AG04449 (cell line): ENCODE data around the gene NCLN.
"Not testable (repeated sequence)": the region's sequence is repeated elsewhere in the genome, so short reads cannot be mapped to it uniquely, and the experiment has no call there.

Experiments
- CTCF ChIA-PET: fragments of 350-600 bp; formaldehyde crosslinking; extraction: SDS; loops from one replicate; lab custom pipeline; 2021; ENCODE audit warnings: antibody characterized with exemption; lab: Yijun Ruan, JAX
- POLR2A ChIA-PET: fragments of 400-600, 350-600 bp; formaldehyde crosslinking; extraction: SDS; loops from one replicate; lab custom pipeline; 2020; ENCODE audit warnings: antibody characterized with exemption, inconsistent platforms; lab: Yijun Ruan, JAX
- DNase-seq: peaks from one replicate; pipeline ENCODE4 v3.0.0-alpha.2; 2010; ENCODE audit warnings: low read depth, low spot score
- H3K4me3 ChIP-seq: 2 replicates; pipeline ENCODE4 v1.5.1; 2011; ENCODE audit warnings: low read depth, mild to moderate bottlenecking, control low read depth, low read length
- CTCF ChIP-seq: IDR thresholded peaks from one replicate; pipeline ENCODE4 v1.5.1; 2011; ENCODE audit warnings: mild to moderate bottlenecking, moderate library complexity, low read length, control low read depth, inconsistent platforms; ENCODE audit not compliant: insufficient read depth; ENCODE audit errors: missing control alignments

The NCLN gene

DNA sequence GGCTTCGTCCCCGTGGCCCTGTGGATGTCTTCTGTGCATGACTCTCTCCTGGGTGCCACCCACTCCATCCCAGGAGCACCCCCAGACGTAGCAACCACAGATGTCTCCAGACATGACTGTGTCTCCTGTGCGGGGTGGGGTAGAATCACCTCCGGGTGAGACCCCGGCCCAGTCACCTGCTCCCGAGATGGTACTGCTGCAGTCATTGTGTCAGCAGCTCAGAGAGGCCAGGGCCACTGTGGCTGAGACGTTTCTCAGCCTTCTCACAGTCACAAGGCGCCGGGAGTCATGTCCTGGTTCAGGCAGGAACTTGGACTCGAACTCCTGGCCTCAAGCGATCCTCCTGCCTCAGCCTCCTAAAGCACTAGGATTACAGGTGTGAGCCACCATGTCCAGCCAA lies 16.6 kb downstream of the NCLN start:
- H3K4me3 ChIP-seq: no peak overlapping the region
- ChIA-PET CTCF (interaction anchor here (1.8 kb wide), 1 partner anchor 22 kb away, joined by 4 read pairs; no protein-coding TSS in a partner anchor), POLR2A (no interaction called here)
- TF ChIP-seq CTCF: no peak
- DNase-seq: no peak

DNA sequence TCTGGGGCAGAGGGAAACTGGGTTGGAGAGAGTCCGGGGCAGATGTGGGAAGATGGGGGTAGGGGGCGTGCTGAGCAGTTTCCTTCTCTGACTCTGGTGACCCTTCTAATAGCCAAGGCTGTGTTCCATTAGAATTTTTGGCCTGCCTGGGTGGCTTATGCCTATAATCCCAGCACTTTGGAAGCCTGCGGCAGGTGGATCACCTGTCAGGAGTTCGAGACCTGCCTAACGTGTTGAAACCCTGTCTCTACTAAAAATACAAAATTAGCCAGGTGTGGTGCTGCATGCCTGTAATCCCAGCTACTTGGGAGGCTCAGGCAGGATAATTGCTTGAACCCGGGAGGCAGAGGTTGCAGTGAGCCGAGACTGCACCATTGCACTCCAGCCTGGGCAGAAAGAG lies 17.2 kb downstream of the NCLN start:
- DNase-seq, H3K4me3 ChIP-seq, POLR2A ChIA-PET: not testable (repeated sequence)
- CTCF ChIA-PET: interaction anchor here (0.7 to 1.8 kb wide), 2 partner anchors 21 to 73 kb away, joined by 3 to 4 read pairs; no protein-coding TSS in a partner anchor

DNA sequence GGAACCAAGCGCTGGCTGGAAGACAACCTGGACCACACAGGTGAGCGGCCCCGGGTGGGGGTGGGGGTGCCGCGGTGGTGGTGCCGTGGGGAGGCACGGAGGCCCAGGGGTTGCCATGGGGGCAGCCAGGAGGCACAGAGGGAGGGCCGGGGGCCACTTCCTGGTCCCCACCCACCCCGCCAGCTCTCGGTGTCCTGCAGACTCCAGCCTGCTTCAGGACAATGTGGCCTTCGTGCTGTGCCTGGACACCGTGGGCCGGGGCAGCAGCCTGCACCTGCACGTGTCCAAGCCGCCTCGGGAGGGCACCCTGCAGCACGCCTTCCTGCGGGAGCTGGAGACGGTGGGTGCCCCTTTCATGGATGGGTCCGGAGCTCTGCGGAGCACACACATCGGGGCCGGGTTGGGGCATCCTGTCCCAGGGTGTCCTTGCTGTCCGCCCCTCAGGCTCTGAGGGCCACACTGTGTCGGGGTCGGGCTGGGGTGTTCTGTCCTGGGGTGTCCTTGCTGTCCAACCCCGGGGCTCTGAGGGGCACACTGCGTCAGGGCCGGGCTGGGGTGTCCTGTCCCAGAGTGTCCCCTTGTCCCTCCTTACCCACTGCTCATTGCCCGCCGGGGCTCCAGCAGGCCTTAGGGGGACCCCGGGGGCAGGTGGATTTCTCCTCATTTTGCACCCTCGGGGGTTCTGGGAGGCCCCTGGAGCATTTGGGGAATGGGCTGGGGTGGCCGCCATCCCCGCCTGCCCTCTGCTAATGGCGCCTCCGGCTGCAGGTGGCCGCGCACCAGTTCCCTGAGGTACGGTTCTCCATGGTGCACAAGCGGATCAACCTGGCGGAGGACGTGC lies 18.3 kb downstream of the NCLN start:
- no peak overlapping the region for H3K4me3 ChIP-seq
- no peak for TF ChIP-seq CTCF
- DNase-seq: no peak
- ChIA-PET POLR2A (no interaction called here), CTCF (interaction anchor here (0.7 to 1.8 kb wide), 4 partner anchors 20 to 101 kb away, joined by 3 to 6 read pairs (median 4); no protein-coding TSS in a partner anchor)

GRCh38 chr19:3204646-3205275 lies 19.0 kb downstream of the NCLN start:
- H3K4me3 ChIP-seq: no peak overlapping the region
- DNase-seq: no peak
- ChIA-PET POLR2A (no interaction called here), CTCF (interaction anchor here (1.3 to 1.5 kb wide), 2 partner anchors 19 to 100 kb away, joined by 3 to 6 read pairs; no protein-coding TSS in a partner anchor)
- TF ChIP-seq CTCF: no peak

DNA sequence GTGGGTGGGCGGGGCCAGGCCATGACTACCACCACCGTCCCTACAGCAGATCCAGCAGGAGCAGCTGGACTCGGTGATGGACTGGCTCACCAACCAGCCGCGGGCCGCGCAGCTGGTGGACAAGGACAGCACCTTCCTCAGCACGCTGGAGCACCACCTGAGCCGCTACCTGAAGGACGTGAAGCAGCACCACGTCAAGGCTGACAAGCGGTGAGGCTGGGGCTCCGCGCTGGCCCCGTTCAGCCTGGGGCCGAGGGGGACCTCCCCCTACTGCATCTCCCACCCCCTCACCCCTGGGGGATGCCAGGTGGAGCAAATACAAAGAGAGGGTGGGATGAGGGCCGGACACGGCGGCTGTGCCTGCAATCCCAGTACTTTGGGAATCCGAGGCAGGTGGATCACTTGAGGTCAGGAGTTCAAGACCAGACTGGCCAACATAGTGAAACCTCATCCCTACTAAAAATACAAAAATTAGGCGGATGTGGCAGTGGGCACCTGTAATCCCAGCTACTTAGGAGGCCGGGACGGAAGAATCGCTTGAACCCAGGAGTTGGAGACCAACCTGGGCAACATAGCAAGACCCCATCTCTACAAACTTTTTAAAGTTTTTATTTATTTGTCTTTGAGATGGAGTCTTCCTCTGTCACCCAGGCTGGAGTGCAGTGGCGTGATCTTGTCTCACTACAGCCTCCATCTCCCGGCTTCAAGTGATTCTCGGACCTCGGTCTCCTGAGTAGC lies 20.7 kb downstream of the NCLN start:
- ChIA-PET POLR2A (no interaction called here), CTCF (interaction anchor here (5.6 kb wide), 1 partner anchor 18 kb away, joined by 25 read pairs; the partner anchor contains the start of gene CELF5)
- no peak for DNase-seq
- TF ChIP-seq CTCF: no peak
- H3K4me3 ChIP-seq: no peak overlapping the region

GRCh38 chr19:3207461-3208242 lies 21.9 kb downstream of the NCLN start:
- TF ChIP-seq CTCF: no peak
- no peak overlapping the region for H3K4me3 ChIP-seq
- DNase-seq: no peak
- CTCF ChIA-PET: interaction anchor here (1.4 to 5.6 kb wide), 3 partner anchors 10 to 31 kb away, joined by 4 to 25 read pairs (median 8); partner anchors contain the start of gene CELF5
- POLR2A ChIA-PET: no interaction called here
